HEK293 (cell line): Measurements from ENCODE around the gene PDGFA.

Experiments
- CTCF ChIA-PET: fragments of 350-600 bp; formaldehyde crosslinking; extraction: SDS; loops from one replicate; lab custom pipeline; 2021; ENCODE audit warnings: antibody characterized with exemption; lab: Yijun Ruan, JAX
- POLR2A ChIA-PET: fragments of 300-600 bp; formaldehyde crosslinking; extraction: SDS; loops from one replicate; lab custom pipeline; 2020; ENCODE audit warnings: antibody characterized with exemption, inconsistent platforms; lab: Yijun Ruan, JAX
- H3K27ac ChIP-seq: fragments of 200-500 bp; sonication (Bioruptor generic); 2 replicates; pipeline ENCODE4 v1.5.1; 2014; ENCODE audit warnings: low read depth, low read length, control low read depth, inconsistent platforms; ENCODE audit errors: extremely low read depth
- H3K36me3 ChIP-seq, 2 experiments: fragments of 200-500 bp in 1 of 2; sonication (Bioruptor generic) in 1 of 2; 1 replicate in 1 of 2; 2 replicates in 1 of 2; pipeline ENCODE4 v1.5.1; 2014 to 2017; ENCODE audit warnings: inconsistent platforms in 2 of 2, low read length in 2 of 2; ENCODE audit not compliant: control insufficient read depth in 2 of 2, insufficient read depth in 1 of 2
- H3K4me1 ChIP-seq: fragments of 200-500 bp; sonication (Bioruptor generic); 2 replicates; pipeline ENCODE4 v1.5.1; 2014; ENCODE audit warnings: mild to moderate bottlenecking, low read length, inconsistent platforms; ENCODE audit not compliant: control insufficient read depth, insufficient read depth
- H3K4me3 ChIP-seq: 2 replicates; pipeline ENCODE4 v1.5.1; 2011; ENCODE audit warnings: low read depth, mild to moderate bottlenecking, control low read depth, low read length, moderate library complexity
- H3K9me3 ChIP-seq: fragments of 200-500 bp; sonication (Bioruptor generic); 2 replicates; pipeline ENCODE4 v1.5.1; 2014; ENCODE audit warnings: low read depth, low read length, inconsistent platforms; ENCODE audit not compliant: control insufficient read depth, insufficient read depth
- AEBP2 ChIP-seq: fragments of 450-650 bp; formaldehyde crosslinking; IDR thresholded peaks from 2 replicates; pipeline ENCODE4 v1.5.1; 2016; ENCODE audit warnings: missing biosample characterization, missing genetic modification characterization, borderline replicate concordance
- KLF16 ChIP-seq: fragments of 450-650 bp; formaldehyde crosslinking; IDR thresholded peaks from 2 replicates; pipeline ENCODE4 v1.5.1; 2017; ENCODE audit warnings: missing biosample characterization, missing genetic modification characterization
- OVOL3 ChIP-seq: fragments of 450-650 bp; formaldehyde crosslinking; IDR thresholded peaks from 2 replicates; pipeline ENCODE4 v1.5.1; 2016; ENCODE audit warnings: missing biosample characterization, missing genetic modification characterization
- PRDM1 ChIP-seq: fragments of 450-650 bp; formaldehyde crosslinking; IDR thresholded peaks from 2 replicates; pipeline ENCODE4; 2016; ENCODE audit warnings: missing biosample characterization, missing genetic modification characterization
- PRDM6 ChIP-seq: fragments of 450-650 bp; formaldehyde crosslinking; IDR thresholded peaks from 2 replicates; pipeline ENCODE4 v1.5.1; 2017; ENCODE audit warnings: missing biosample characterization, missing genetic modification characterization
- RBAK ChIP-seq: fragments of 450-650 bp; formaldehyde crosslinking; IDR thresholded peaks from 2 replicates; pipeline ENCODE4 v1.5.1; 2016; ENCODE audit warnings: missing biosample characterization, missing genetic modification characterization
- REST ChIP-seq: fragments of 450-650 bp; formaldehyde crosslinking; IDR thresholded peaks from 2 replicates; pipeline ENCODE4 v1.5.1; 2016; ENCODE audit warnings: missing biosample characterization, missing genetic modification characterization
- TRIM28 ChIP-seq: IDR thresholded peaks from 2 replicates; pipeline ENCODE4 v1.6.1; 2011; ENCODE audit warnings: low read length, control low read depth, borderline replicate concordance
- ZBTB1 ChIP-seq: fragments of 450-650 bp; formaldehyde crosslinking; IDR thresholded peaks from 2 replicates; pipeline ENCODE4 v1.5.1; 2016; ENCODE audit warnings: missing biosample characterization, missing genetic modification characterization
- ZBTB20 ChIP-seq: fragments of 450-650 bp; formaldehyde crosslinking; IDR thresholded peaks from 2 replicates; pipeline ENCODE4 v1.5.1; 2016; ENCODE audit warnings: missing biosample characterization, missing genetic modification characterization
- ZBTB49 ChIP-seq: fragments of 450-650 bp; formaldehyde crosslinking; IDR thresholded peaks from 2 replicates; pipeline ENCODE4 v1.5.1; 2016; ENCODE audit warnings: missing biosample characterization, missing genetic modification characterization, low read depth
- ZFP41 ChIP-seq: fragments of 450-650 bp; formaldehyde crosslinking; IDR thresholded peaks from 2 replicates; pipeline ENCODE4 v1.5.1; 2016; ENCODE audit warnings: missing biosample characterization, missing genetic modification characterization, borderline replicate concordance
- ZNF214 ChIP-seq: fragments of 450-650 bp; formaldehyde crosslinking; IDR thresholded peaks from 2 replicates; pipeline ENCODE4 v1.5.1; 2017; ENCODE audit warnings: missing biosample characterization, mild to moderate bottlenecking, missing genetic modification characterization, borderline replicate concordance
- ZNF341 ChIP-seq: fragments of 450-650 bp; formaldehyde crosslinking; IDR thresholded peaks from 2 replicates; pipeline ENCODE4; 2016; ENCODE audit warnings: low read depth, missing biosample characterization, missing genetic modification characterization
- ZNF555 ChIP-seq: fragments of 450-650 bp; formaldehyde crosslinking; conservative IDR thresholded peaks from 2 replicates; pipeline ENCODE4 v1.5.1; 2017; ENCODE audit warnings: missing biosample characterization, mild to moderate bottlenecking, missing genetic modification characterization, inconsistent platforms
- ZNF670 ChIP-seq: fragments of 450-650 bp; formaldehyde crosslinking; IDR thresholded peaks from 2 replicates; pipeline ENCODE4 v1.5.1; 2016; ENCODE audit warnings: missing biosample characterization, missing genetic modification characterization, low read depth
- ZNF76 ChIP-seq: fragments of 450-650 bp; formaldehyde crosslinking; IDR thresholded peaks from 2 replicates; pipeline ENCODE4; 2016; ENCODE audit warnings: low read depth, missing biosample characterization, missing genetic modification characterization, borderline replicate concordance
- ZNF843 ChIP-seq: fragments of 450-650 bp; formaldehyde crosslinking; IDR thresholded peaks from 2 replicates; pipeline ENCODE4 v1.5.1; 2016; ENCODE audit warnings: missing biosample characterization, missing genetic modification characterization
- TF ChIP-seq, protein P1 (sequence below): fragments of 450-650 bp; formaldehyde crosslinking; IDR thresholded peaks from 2 replicates; pipeline ENCODE4 v1.5.1; 2016; ENCODE audit warnings: missing biosample characterization, missing genetic modification characterization

PDGFA gene

DNA sequence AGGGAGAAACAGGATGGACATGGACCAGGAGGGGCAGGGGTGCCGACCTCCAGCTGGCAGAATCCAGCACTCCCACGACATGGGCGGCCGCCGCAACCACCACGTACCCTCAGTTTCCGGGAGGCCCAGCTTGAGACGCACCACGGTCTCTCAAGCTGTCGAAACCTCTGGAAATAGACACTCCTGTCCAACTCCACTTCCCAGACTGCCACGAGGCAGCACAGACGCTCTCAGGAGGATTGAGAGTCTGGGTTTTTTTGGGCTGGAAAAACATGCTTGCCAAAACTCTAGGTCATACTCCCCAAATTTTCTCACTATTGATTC is 37.9 kb upstream of the PDGFA start (continued):
- TF ChIP-seq ZNF843 (tag by site-specific recombination), result no peak
- no peak for TF ChIP-seq AEBP2 (tag by site-specific recombination)
- TF ChIP-seq ZBTB1, result no peak

DNA sequence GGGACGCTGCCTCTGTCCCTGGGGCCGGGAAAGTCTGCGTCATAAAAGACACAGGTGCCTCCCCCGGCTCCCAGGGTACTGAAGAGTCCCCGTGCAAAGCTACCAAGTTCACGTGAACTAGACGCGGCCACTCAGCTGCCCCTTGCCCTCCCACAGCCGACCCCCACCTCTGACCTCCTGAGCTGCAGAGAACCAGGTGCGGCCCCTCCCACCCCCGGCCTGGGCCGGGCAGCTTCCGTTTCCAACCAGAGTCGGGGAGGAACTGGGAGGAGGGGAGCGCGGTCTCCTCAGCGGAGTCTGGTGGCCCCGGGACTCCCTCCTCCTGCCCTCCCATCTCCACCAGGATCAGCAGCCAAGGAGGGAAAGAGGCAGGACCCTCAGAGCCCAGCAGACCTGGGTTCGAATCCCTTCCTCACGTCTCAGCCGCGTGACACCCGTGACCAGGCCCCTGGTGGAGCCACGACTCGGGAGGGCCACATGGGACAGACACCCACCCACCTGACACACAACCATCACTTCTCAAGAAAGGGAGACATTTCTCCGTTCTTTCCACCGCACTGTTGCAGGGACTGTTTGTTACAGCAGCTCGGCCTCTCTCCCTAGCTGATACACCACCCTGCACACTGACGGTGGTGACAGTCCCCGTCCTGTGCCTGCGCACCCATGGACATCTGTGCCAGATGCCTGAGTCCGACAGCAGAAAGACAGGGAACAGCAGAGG is 37.4 kb upstream of the PDGFA start:
- POLR2A ChIA-PET, result no interaction called here
- CTCF ChIA-PET, result no interaction called here
- TF ChIP-seq ZNF555 (tag by site-specific recombination), result no peak
- TF ChIP-seq RBAK (tag by site-specific recombination), result peak; percentile 97
- peak; percentile 38; the same call in 1 of the 2 replicates for TF ChIP-seq TRIM28
- H3K36me3 ChIP-seq, result no peaks in the 10 kb centered on the region
- H3K4me3 ChIP-seq, result no peak overlapping the region
- no peak overlapping the region for H3K27ac ChIP-seq
- H3K9me3 ChIP-seq, result no peaks in the 10 kb centered on the region
- H3K4me1 ChIP-seq, result no peaks in the 10 kb centered on the region

DNA sequence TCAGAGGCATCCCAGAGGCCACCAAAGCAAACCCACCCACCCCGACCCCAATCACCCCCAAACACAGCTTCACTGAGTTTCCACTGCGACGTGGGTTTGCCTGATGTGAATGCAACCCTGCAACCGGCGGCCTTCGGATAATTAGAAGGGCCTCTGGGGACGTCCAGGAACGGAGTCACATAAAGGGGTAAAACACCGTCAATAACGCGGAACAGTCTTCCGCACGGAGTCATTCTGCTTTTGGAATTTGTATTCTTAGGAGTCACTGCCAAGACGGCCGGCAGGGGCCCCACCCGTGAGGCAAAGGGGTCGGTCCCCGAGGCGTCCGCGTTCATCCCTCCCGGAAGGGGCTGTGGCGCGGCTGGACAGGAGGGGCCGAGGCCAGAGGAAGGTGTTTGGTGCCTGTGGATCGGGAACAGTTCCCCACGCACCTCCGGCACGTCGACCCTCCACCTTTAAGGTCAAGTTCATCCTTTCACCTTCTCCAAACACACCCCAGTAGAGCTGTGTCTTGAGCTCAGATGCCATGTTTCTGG is 36.7 kb upstream of the PDGFA start:
- CTCF ChIA-PET, result no interaction called here

GRCh38 chr7:555551-556160 is 36.0 kb upstream of the PDGFA start:
- H3K27ac ChIP-seq, result no peak overlapping the region
- H3K36me3 ChIP-seq, result no peaks in the 10 kb centered on the region
- POLR2A ChIA-PET, result no interaction called here
- CTCF ChIA-PET, result no interaction called here
- no peaks in the 10 kb centered on the region for H3K4me1 ChIP-seq
- H3K9me3 ChIP-seq, result no peaks in the 10 kb centered on the region
- H3K4me3 ChIP-seq, result no peak overlapping the region
- no peak for TF ChIP-seq PRDM1
- no peak for TF ChIP-seq ZBTB49
- TF ChIP-seq REST (tag by site-specific recombination), result no peak
- TF ChIP-seq OVOL3 (tag by site-specific recombination), result no peak
- TF ChIP-seq ZNF341 (tag by site-specific recombination), result no peak
- no peak for TF ChIP-seq PRDM6
- TF ChIP-seq ZNF76 (tag by site-specific recombination), result no peak
- no peak for TF ChIP-seq ZFP41 (tag by site-specific recombination)
- no peak for TF ChIP-seq ZNF670 (tag by site-specific recombination)

More for the DNA sequence above, 36.7 kb upstream of the PDGFA start:
- no peaks in the 10 kb centered on the region for H3K4me1 ChIP-seq
- POLR2A ChIA-PET, result no interaction called here
- no peak overlapping the region for H3K4me3 ChIP-seq
- H3K36me3 ChIP-seq, result no peaks in the 10 kb centered on the region
- TF ChIP-seq ZBTB20 (no peak), KLF16 (tag by site-specific recombination) (no peak), TRIM28 (no peak), ZNF214 (tag by site-specific recombination) (no peak)
- TF ChIP-seq, protein P1, sequence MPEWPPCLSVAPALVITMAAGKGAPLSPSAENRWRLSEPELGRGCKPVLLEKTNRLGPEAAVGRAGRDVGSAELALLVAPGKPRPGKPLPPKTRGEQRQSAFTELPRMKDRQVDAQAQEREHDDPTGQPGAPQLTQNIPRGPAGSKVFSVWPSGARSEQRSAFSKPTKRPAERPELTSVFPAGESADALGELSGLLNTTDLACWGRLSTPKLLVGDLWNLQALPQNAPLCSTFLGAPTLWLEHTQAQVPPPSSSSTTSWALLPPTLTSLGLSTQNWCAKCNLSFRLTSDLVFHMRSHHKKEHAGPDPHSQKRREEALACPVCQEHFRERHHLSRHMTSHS (tag by site-specific recombination), result no peak
- no peak overlapping the region for H3K27ac ChIP-seq
- H3K9me3 ChIP-seq, result no peaks in the 10 kb centered on the region
